Astrocyte of the spinal cord (primary cell): ENCODE results near the gene HKDC1.

Experiments used
- DNase-seq: peaks from one replicate; pipeline ENCODE4 v3.0.0; 2011; ENCODE audit warnings: low read depth, low spot score
- H3K4me3 ChIP-seq: 2 replicates; pipeline ENCODE4 v1.5.1; 2011; ENCODE audit warnings: low read depth, mild to moderate bottlenecking, low read length, moderate library complexity
- CTCF ChIP-seq: IDR thresholded peaks from 2 replicates; pipeline ENCODE4 v1.5.1; 2012; ENCODE audit warnings: low read depth, mild to moderate bottlenecking, low read length, inconsistent platforms
- in situ Hi-C: cut with HindIII; loops from 2 replicates; pipeline ENCODE4 v1.10.0; 2017; ENCODE audit warnings: low sequenced_read_pairs

Gene HKDC1

DNA sequence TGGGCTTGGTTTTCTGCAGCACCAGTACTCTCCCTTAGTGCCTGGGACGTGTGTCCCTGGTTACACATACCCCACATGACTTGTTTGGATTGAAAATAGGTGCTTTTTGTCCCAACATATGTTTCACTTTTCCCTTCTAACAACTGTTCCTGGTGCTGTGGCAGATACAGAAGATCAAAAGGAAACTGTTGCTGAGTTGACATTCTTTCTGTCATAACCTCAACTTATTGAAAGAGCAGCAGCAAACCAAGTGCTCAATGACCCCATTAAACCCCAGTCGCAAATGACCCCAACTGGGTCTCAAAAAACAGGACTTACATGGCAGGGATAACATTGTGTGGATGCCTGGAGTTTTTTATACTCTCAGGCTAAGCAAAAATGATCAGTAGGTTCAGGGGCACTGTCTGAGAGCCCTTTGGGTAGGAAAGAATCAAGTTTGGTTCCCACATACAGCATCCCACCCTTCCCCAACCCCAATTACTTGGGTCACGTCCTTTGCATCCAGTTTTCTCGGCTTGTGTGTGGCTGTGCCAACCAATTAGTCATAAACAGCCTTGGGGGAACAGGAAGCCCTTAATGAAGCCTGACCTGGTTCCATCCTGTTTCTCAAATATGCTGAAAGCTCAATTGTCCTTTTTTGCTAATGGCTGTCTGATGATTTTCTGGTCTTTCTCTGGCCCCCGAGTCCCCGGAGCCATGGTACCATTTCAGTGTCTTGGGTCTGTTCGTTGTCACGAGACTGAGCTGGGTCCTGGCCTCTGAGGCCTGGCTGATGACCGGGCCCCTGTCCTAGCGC is 4.9 kb downstream of the HKDC1 start:
- no peak overlapping the region for H3K4me3 ChIP-seq
- no peak for TF ChIP-seq CTCF
- in situ Hi-C loops: no loop called here
- no peak for DNase-seq

- in situ Hi-C loops: no loop called here
These were observed 5.5 kb downstream of the HKDC1 start for GRCh38 chr10:69225681-69226080.

DNA sequence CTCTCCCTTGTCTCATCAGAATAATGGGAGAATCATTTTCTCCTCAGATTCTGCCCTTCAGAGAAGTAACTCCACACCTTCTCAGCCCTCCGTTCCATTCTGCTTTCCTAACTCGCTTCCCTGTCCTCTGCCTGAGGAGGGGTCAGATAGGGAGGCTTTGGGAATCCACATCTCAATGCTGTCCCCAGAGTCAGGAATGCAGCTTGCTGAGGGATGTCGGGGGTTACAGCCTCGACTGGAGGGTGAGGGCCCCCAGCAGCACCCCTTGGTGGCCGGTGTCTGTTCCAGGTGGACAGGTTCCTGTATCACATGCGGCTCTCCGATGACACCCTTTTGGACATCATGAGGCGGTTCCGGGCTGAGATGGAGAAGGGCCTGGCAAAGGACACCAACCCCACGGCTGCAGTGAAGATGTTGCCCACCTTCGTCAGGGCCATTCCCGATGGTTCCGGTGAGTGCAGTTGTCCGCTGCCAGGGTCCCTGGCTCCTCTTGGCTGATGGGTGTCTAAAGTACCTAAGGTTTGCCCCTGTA is 6.9 kb downstream of the HKDC1 start:
- no peak overlapping the region for H3K4me3 ChIP-seq
- no peak for TF ChIP-seq CTCF
- DNase-seq: no peak
- in situ Hi-C loops: no loop called here

More at GRCh38 chr10:69225681-69226080, 5.5 kb downstream of the HKDC1 start:
- no peak overlapping the region for H3K4me3 ChIP-seq
- DNase-seq: no peak
- no peak for TF ChIP-seq CTCF

DNA sequence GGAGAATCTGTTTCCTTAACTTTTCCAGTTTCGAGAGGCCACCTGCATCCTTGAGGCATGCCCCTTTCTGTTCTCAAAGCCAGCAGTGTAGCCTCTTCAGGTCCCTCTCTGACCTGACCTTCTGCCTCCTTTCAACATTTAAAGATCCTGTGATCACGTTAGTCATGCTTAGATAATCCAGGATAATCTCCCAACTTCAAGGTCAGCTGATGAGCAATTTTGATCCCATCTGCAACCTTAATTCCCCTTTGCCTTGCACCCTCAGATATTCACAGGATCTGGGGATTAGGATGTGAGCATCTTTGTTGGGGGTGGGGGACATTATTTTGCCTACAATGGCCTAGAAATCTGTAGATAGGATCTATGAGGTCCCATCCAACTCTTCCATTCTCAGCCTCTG is 8.0 kb downstream of the HKDC1 start:
- TF ChIP-seq CTCF: no peak
- in situ Hi-C loops: no loop called here
- DNase-seq: no peak
- H3K4me3 ChIP-seq: no peak overlapping the region

DNA sequence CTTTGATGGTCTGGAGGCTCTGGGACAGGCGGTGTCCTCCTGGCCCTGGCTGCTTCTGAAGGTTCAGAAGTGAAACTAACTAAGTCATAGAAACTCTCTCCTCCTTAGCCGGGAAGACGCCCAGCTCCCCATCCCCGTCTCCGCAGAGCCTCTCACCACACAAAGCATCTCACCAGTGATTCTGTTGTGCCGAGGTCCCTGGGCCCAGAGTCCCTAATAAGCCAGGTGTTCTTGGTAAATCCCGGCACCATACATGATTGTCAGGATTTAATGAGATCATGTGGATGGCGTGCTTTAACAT is 9.4 kb downstream of the HKDC1 start:
- H3K4me3 ChIP-seq: no peak overlapping the region
- TF ChIP-seq CTCF: no peak
- no peak for DNase-seq
- in situ Hi-C loops: no loop called here

- TF ChIP-seq CTCF: no peak
- no peak for DNase-seq
- no peak overlapping the region for H3K4me3 ChIP-seq
- in situ Hi-C loops: no loop called here
These were observed 10.0 kb downstream of the HKDC1 start for GRCh38 chr10:69230128-69230527.
